Activated B cell treated with CpG ODN at 0.5 μM for 24 hours (primary cell): ENCODE data around the gene HES5. TPM values are rescaled to one million over a fixed set of nuclear protein-coding genes. Genes with fewer than 3 reads are reported as not detected.
A peak's percentile ranks its signal among the peaks of the same experiment; 100 is the strongest.

ENCODE experiments used
- ATAC-seq: fragments of 200-7000 bp; cut with Tn5 transposase; one replicate; pipeline ENCODE4 v1.10.0; 2021; ENCODE audit warnings: low read depth, mild to moderate bottlenecking, moderate library complexity
- CTCF ChIA-PET: fragments of 350-600 bp; sonication (Branson Sonifier 250); formaldehyde crosslinking; loops from one replicate; lab custom pipeline; 2021; ENCODE audit warnings: antibody characterized with exemption; lab: Charles Lee
- POLR2A ChIA-PET: fragments of 350-600 bp; sonication (Branson Sonifier 250); formaldehyde crosslinking; loops from one replicate; lab custom pipeline; 2021; ENCODE audit warnings: antibody characterized with exemption; lab: Charles Lee
- DNase-seq: peaks from one replicate; pipeline ENCODE4 v3.0.0; 2022
- H3K27ac Mint-ChIP-seq: one replicate; pipeline ENCODE4 v1.8.0; 2020; ENCODE audit warnings: mixed read lengths
- H3K27me3 Mint-ChIP-seq: one replicate; pipeline ENCODE4 v1.8.0; 2021; ENCODE audit warnings: mixed read lengths
- H3K36me3 Mint-ChIP-seq: one replicate; pipeline ENCODE4 v1.8.0; 2021; ENCODE audit warnings: low read depth, mixed read lengths
- H3K4me1 Mint-ChIP-seq: one replicate; pipeline ENCODE4 v1.8.0; 2021; ENCODE audit warnings: mixed read lengths
- H3K4me3 Mint-ChIP-seq: one replicate; pipeline ENCODE4 v1.8.0; 2020; ENCODE audit warnings: mild to moderate bottlenecking, mixed read lengths
- H3K9me3 Mint-ChIP-seq: one replicate; pipeline ENCODE4 v1.8.0; 2020; ENCODE audit warnings: mixed read lengths
- CTCF ChIP-seq: fragments of 200-600 bp; IDR thresholded peaks from one replicate; pipeline ENCODE4 v1.8.0; 2022; ENCODE audit warnings: antibody characterized with exemption, mild to moderate bottlenecking
- intact Hi-C: fragments of 100-400 bp; cut with micrococcal nuclease; formaldehyde crosslinking; loops from one replicate; pipeline ENCODE4 v1.15.1; 2024
- total RNA-seq: library from RNA; stranded (reverse); gene quantifications from 2 replicates; pipeline ENCODE4 v1.2.3, GENCODE V29; 2022

Gene HES5
- total RNA-seq, 1 donor from 2014 or later, result not detected

- H3K9me3 Mint-ChIP-seq, result no peaks in the 10 kb centered on the region
- ChIA-PET POLR2A (interaction anchor here (0.5 to 6.7 kb wide), 25 partner anchors 11 to 1511 kb away, joined by 3 to 114 read pairs (median 5); partner anchors contain the start of genes FAAP20, MORN1, PEX10 and PRXL2B), CTCF (interaction anchor here (0.7 to 2.3 kb wide), 5 partner anchors 22 to 331 kb away, joined by 3 to 16 read pairs (median 4); partner anchors contain the start of gene FAAP20)
- peaks cover 45% of the 10 kb centered on the region for H3K4me1 Mint-ChIP-seq
- ATAC-seq, result peak; percentile 93
- peak; percentile 90 for DNase-seq
- peak within 1 kb of the TSS; percentile 96 for H3K27ac Mint-ChIP-seq
- no peak for TF ChIP-seq CTCF
- intact Hi-C loops, result loop anchor here (1.0 to 2.0 kb wide), 8 partner anchors 22 to 1375 kb away; partner anchors contain the start of genes C1orf174, MORN1, PEX10 and PRXL2B
- peaks cover 19% of the 10 kb centered on the region for H3K36me3 Mint-ChIP-seq
- H3K4me3 Mint-ChIP-seq, result peak within 1 kb of the TSS; percentile 96
- H3K27me3 Mint-ChIP-seq, result peaks cover 3% of the 10 kb centered on the region
These were observed 3.9 kb downstream of the HES5 start, which contains the start of gene PANK4 for GRCh38 chr1:2525920-2526823. Gene PANK4, minus strand, starts transcription at chr1:2526596. Its CDS starts 9 bp downstream, at chr1:2526587.

GRCh38 chr1:2525572-2525919 is 4.5 kb downstream of the HES5 start:
- no peak overlapping the region for H3K27ac Mint-ChIP-seq
- ChIA-PET CTCF (interaction anchor here (0.7 to 2.3 kb wide), 4 partner anchors 22 to 330 kb away, joined by 3 to 16 read pairs (median 6); partner anchors contain the start of gene FAAP20), POLR2A (interaction anchor here (0.5 to 6.7 kb wide), 21 partner anchors 11 to 331 kb away, joined by 3 to 114 read pairs (median 6); partner anchors contain the start of genes FAAP20, MORN1, PEX10 and PRXL2B)
- H3K27me3 Mint-ChIP-seq, result no peaks in the 10 kb centered on the region
- intact Hi-C loops, result no loop called here
- H3K4me3 Mint-ChIP-seq, result peak overlapping the region; percentile 96
- H3K4me1 Mint-ChIP-seq, result peaks cover 41% of the 10 kb centered on the region
- no peak for ATAC-seq
- peaks cover 26% of the 10 kb centered on the region for H3K36me3 Mint-ChIP-seq
- H3K9me3 Mint-ChIP-seq, result no peaks in the 10 kb centered on the region
- no peak for DNase-seq
- no peak for TF ChIP-seq CTCF

GRCh38 chr1:2523891-2524609 is 6.0 kb downstream of the HES5 start:
- CTCF ChIA-PET, result no interaction called here
- peak overlapping the region; percentile 96 for H3K4me3 Mint-ChIP-seq
- H3K36me3 Mint-ChIP-seq, result peaks cover 31% of the 10 kb centered on the region
- no peak overlapping the region for H3K27ac Mint-ChIP-seq
- DNase-seq (no peak), ATAC-seq (no peak)
- POLR2A ChIA-PET, result interaction anchor here (0.6 kb wide), 1 partner anchor 29 kb away, joined by 3 read pairs; no protein-coding TSS in a partner anchor
- TF ChIP-seq CTCF, result no peak
- peaks cover 40% of the 10 kb centered on the region for H3K4me1 Mint-ChIP-seq
- no peaks in the 10 kb centered on the region for H3K27me3 Mint-ChIP-seq
- H3K9me3 Mint-ChIP-seq, result no peaks in the 10 kb centered on the region
- intact Hi-C loops, result no loop called here

GRCh38 chr1:2523191-2523890 is 6.7 kb downstream of the HES5 start:
- no peak for TF ChIP-seq CTCF
- ATAC-seq, result no peak
- Mint-ChIP-seq H3K27me3 (no peaks in the 10 kb centered on the region), H3K27ac (no peak overlapping the region), H3K36me3 (peaks cover 38% of the 10 kb centered on the region), H3K4me3 (no peak overlapping the region), H3K9me3 (no peaks in the 10 kb centered on the region), H3K4me1 (peaks cover 34% of the 10 kb centered on the region)
- DNase-seq, result no peak
- intact Hi-C loops, result no loop called here
- ChIA-PET POLR2A (no interaction called here), CTCF (no interaction called here)
